Measurements from ENCODE around the gene GYS2. TPM values are rescaled to one million over a fixed set of nuclear protein-coding genes. Genes with fewer than 3 reads are reported as not detected.

The GYS2 gene
- total and polyA plus RNA-seq, 2 experiments from 2014 or later = not detected

GRCh38 chr12:21527451-21528180 is 77.0 kb downstream of the GYS2 start:
- TF ChIP-seq EZH2phosphoT487 (IDR thresholded peaks at IDR 0.05; ENCODE audit: insufficient read depth, low read depth) (no peak), EZH2 (IDR thresholded peaks at IDR 0.05; ENCODE audit: insufficient read depth, poor library complexity, severe bottlenecking) (no peak)
- Histone ChIP-seq H3K27me3 (replicated peaks; ENCODE audit: insufficient read depth) (0 out of 2 replicates have a peak, but pooled peaks cover 5% of the 10 kb centered on the region), H2AFZ (peak overlapping the region; percentile 96), H3K9me3 (ENCODE audit: low read depth) (no peaks in the 10 kb centered on the region), H3K79me2 (ENCODE audit: insufficient read depth) (no peaks in the 10 kb centered on the region), H3K4me3 (peak overlapping the region; percentile 73), H3K4me2 (ENCODE audit: unreplicated experiment) (peak overlapping the region; percentile 94), H3K9me2 (ENCODE audit: insufficient read depth) (no peaks in the 10 kb centered on the region), H3K4me1 (ENCODE audit: insufficient read depth) (no peaks in the 10 kb centered on the region), H3K9ac (peak overlapping the region; percentile 29), H3F3A (ENCODE audit: insufficient read depth) (peaks cover 5% of the 10 kb centered on the region; the same call in 1 of the 2 replicates), H3K27ac (no peak overlapping the region), H3K36me3 (ENCODE audit: low read depth) (no peaks in the 10 kb centered on the region), H4K20me1 (ENCODE audit: insufficient read depth) (no peaks in the 10 kb centered on the region)
- 1 to 2% methylated on average over 45 to 57 of the region's 57 CpGs for WGBS, 2 experiments (ENCODE audit: low coverage in 1 of 2, low lambda C conversion rate in 2 of 2, missing lambda C conversion rate in 2 of 2)
- in situ Hi-C loops (cut with MboI) = no loop called here
- DNase-seq = peak; percentile 83

- no peaks in the 10 kb centered on the region for H3K9me2 ChIP-seq (ENCODE audit: insufficient read depth)
- in situ Hi-C loops (cut with MboI) = no loop called here
- no peak overlapping the region for H3K27ac ChIP-seq
- peak overlapping the region; percentile 94 for H3K4me2 ChIP-seq (ENCODE audit: unreplicated experiment)
- H3K9me3 ChIP-seq (ENCODE audit: low read depth) = no peaks in the 10 kb centered on the region
- H3K4me1 ChIP-seq (ENCODE audit: insufficient read depth) = no peaks in the 10 kb centered on the region
- WGBS, 2 experiments (ENCODE audit: low coverage in 1 of 2, low lambda C conversion rate in 2 of 2, missing lambda C conversion rate in 2 of 2) = 31 to 38% methylated on average over 12 of the region's 12 CpGs
- H3K36me3 ChIP-seq (ENCODE audit: low read depth) = no peaks in the 10 kb centered on the region
- 0 out of 2 replicates have a peak, but pooled peaks cover 5% of the 10 kb centered on the region for H3K27me3 ChIP-seq (replicated peaks; ENCODE audit: insufficient read depth)
- peaks cover 13% of the 10 kb centered on the region for H3F3A ChIP-seq (ENCODE audit: insufficient read depth)
- no peaks in the 10 kb centered on the region for H3K79me2 ChIP-seq (ENCODE audit: insufficient read depth)
- no peak overlapping the region for H3K9ac ChIP-seq
- peak overlapping the region; percentile 96 for H2AFZ ChIP-seq
- H3K4me3 ChIP-seq = peak overlapping the region; percentile 73
- TF ChIP-seq EZH2 (IDR thresholded peaks at IDR 0.05; ENCODE audit: insufficient read depth, poor library complexity, severe bottlenecking) = no peak
- TF ChIP-seq EZH2phosphoT487 (IDR thresholded peaks at IDR 0.05; ENCODE audit: insufficient read depth, low read depth) = no peak
- H4K20me1 ChIP-seq (ENCODE audit: insufficient read depth) = no peaks in the 10 kb centered on the region
- no peak for DNase-seq
These were observed 77.8 kb downstream of the GYS2 start for GRCh38 chr12:21526721-21527345.

GRCh38 chr12:21526053-21526452 is 78.6 kb downstream of the GYS2 start, which contains the start of gene SPX:
Gene SPX, plus strand, starts transcription at chr12:21526296. Its CDS starts 177 bp downstream, at chr12:21526473.
- in situ Hi-C loops (cut with MboI) = no loop called here
- peak; percentile 27 for DNase-seq
- H3K9ac ChIP-seq = no peak within 1 kb of the TSS
- no peaks in the 10 kb centered on the region for H3K9me2 ChIP-seq (ENCODE audit: insufficient read depth)
- TF ChIP-seq EZH2phosphoT487 (IDR thresholded peaks at IDR 0.05; ENCODE audit: insufficient read depth, low read depth) (no peak), EZH2 (IDR thresholded peaks at IDR 0.05; ENCODE audit: insufficient read depth, poor library complexity, severe bottlenecking) (no peak)
- H4K20me1 ChIP-seq (ENCODE audit: insufficient read depth) = no peaks in the 10 kb centered on the region
- H3F3A ChIP-seq (ENCODE audit: insufficient read depth) = peaks cover 20% of the 10 kb centered on the region
- H3K4me3 ChIP-seq = peak within 1 kb of the TSS; percentile 73
- H3K4me2 ChIP-seq (ENCODE audit: unreplicated experiment) = peak within 1 kb of the TSS; percentile 94
- no peaks in the 10 kb centered on the region for H3K79me2 ChIP-seq (ENCODE audit: insufficient read depth)
- 0 out of 2 replicates have a peak, but pooled peaks cover 5% of the 10 kb centered on the region for H3K27me3 ChIP-seq (replicated peaks; ENCODE audit: insufficient read depth)
- H3K9me3 ChIP-seq (ENCODE audit: low read depth) = no peaks in the 10 kb centered on the region
- no peaks in the 10 kb centered on the region for H3K4me1 ChIP-seq (ENCODE audit: insufficient read depth)
- H2AFZ ChIP-seq = peak within 1 kb of the TSS; percentile 96
- 63 to 68% methylated on average over 1 of the region's 1 CpG for whole genome bisulfite sequencing, 2 experiments (ENCODE audit: low coverage in 1 of 2, low lambda C conversion rate in 2 of 2, missing lambda C conversion rate in 2 of 2)
- H3K36me3 ChIP-seq (ENCODE audit: low read depth) = no peaks in the 10 kb centered on the region
- H3K27ac ChIP-seq = no peak within 1 kb of the TSS

GRCh38 chr12:21523148-21523547 is 81.5 kb downstream of the GYS2 start:
- Histone ChIP-seq H3K4me1 (ENCODE audit: insufficient read depth) (no peaks in the 10 kb centered on the region), H3K79me2 (ENCODE audit: insufficient read depth) (no peaks in the 10 kb centered on the region), H3K9ac (no peak overlapping the region), H3K36me3 (ENCODE audit: low read depth) (0 out of 2 replicates have a peak, but pooled peaks cover 5% of the 10 kb centered on the region), H3K9me3 (ENCODE audit: low read depth) (no peaks in the 10 kb centered on the region), H2AFZ (no peak overlapping the region), H3K9me2 (ENCODE audit: insufficient read depth) (no peaks in the 10 kb centered on the region), H4K20me1 (ENCODE audit: insufficient read depth) (no peaks in the 10 kb centered on the region), H3F3A (ENCODE audit: insufficient read depth) (peaks cover 41% of the 10 kb centered on the region), H3K27me3 (replicated peaks; ENCODE audit: insufficient read depth) (no peaks in the 10 kb centered on the region), H3K27ac (no peak overlapping the region), H3K4me2 (ENCODE audit: unreplicated experiment) (no peak overlapping the region), H3K4me3 (no peak overlapping the region)
- TF ChIP-seq EZH2phosphoT487 (IDR thresholded peaks at IDR 0.05; ENCODE audit: insufficient read depth, low read depth) (no peak), EZH2 (IDR thresholded peaks at IDR 0.05; ENCODE audit: insufficient read depth, poor library complexity, severe bottlenecking) (no peak)
- in situ Hi-C loops (cut with MboI) = no loop called here
- DNase-seq = no peak

Measured in GM23248 (cell line).